ENCODE data around the gene CATSPER3. TPM values are rescaled to one million over a fixed set of nuclear protein-coding genes. Genes with fewer than 3 reads are reported as not detected.

CATSPER3 gene
- total and polyA plus RNA-seq, 2 of the 13 experiments (the other 11 are each of a cell fraction or from before 2014, with no cell fraction given), result 0.33 to 0.37 TPM

- TF ChIP-seq ZFAT (CRISPR knock-in tag; conservative IDR thresholded peaks at IDR 0.05), result no peak
- TF ChIP-seq ZNF501 (CRISPR knock-in tag; IDR thresholded peaks at IDR 0.05), result peak; percentile 66; the same call in 1 of the 2 replicates
- no peak for TF ChIP-seq IRX3 (CRISPR knock-in tag; IDR thresholded peaks at IDR 0.05; ENCODE audit: borderline replicate concordance, low read depth)
- no peak for TF ChIP-seq KLF15 (CRISPR knock-in tag; IDR thresholded peaks at IDR 0.05; ENCODE audit: borderline replicate concordance)
- TF ChIP-seq ZFX (CRISPR knock-in tag; IDR thresholded peaks at IDR 0.05; ENCODE audit: low read depth), result peak; percentile 85
- no peak for TF ChIP-seq ZMYM4 (CRISPR knock-in tag; IDR thresholded peaks at IDR 0.05)
- no peak for TF ChIP-seq REL (CRISPR knock-in tag; conservative IDR thresholded peaks at IDR 0.05)
- TF ChIP-seq YEATS4 (CRISPR knock-in tag; IDR thresholded peaks at IDR 0.05; ENCODE audit: borderline replicate concordance), result peak; percentile 26; the same call in 1 of the 2 replicates
- peak; percentile 91 for TF ChIP-seq ZSCAN25 (CRISPR knock-in tag; IDR thresholded peaks at IDR 0.05)
- no peak for TF ChIP-seq NFE2L1 (CRISPR knock-in tag; IDR thresholded peaks at IDR 0.05; ENCODE audit: borderline replicate concordance)
- TF ChIP-seq ZFYVE20 (CRISPR knock-in tag; IDR thresholded peaks at IDR 0.05; ENCODE audit: borderline replicate concordance, low read depth), result no peak
- no peak for TF ChIP-seq EED (CRISPR knock-in tag; IDR thresholded peaks at IDR 0.05)
- TF ChIP-seq ZNF430 (CRISPR knock-in tag; IDR thresholded peaks at IDR 0.05), result no peak; the same call in 1 of the 2 replicates
- no peak for TF ChIP-seq ZNF660 (CRISPR knock-in tag; IDR thresholded peaks at IDR 0.05; ENCODE audit: borderline replicate concordance, low read depth)
- no peak for TF ChIP-seq ELF3 (CRISPR knock-in tag; IDR thresholded peaks at IDR 0.05)
- TF ChIP-seq ZNF143 (CRISPR knock-in tag; IDR thresholded peaks at IDR 0.05), result no peak
- TF ChIP-seq ZBTB2 (CRISPR knock-in tag; IDR thresholded peaks at IDR 0.05; ENCODE audit: low read depth), result 0 out of 2 replicates have a peak, but pooled peaks have one; percentile 52
- no peak for TF ChIP-seq ZNF772 (CRISPR knock-in tag; IDR thresholded peaks at IDR 0.05)
- TF ChIP-seq ZNF101 (CRISPR knock-in tag; IDR thresholded peaks at IDR 0.05; ENCODE audit: borderline replicate concordance, low read depth), result no peak
- TF ChIP-seq THAP9 (CRISPR knock-in tag; IDR thresholded peaks at IDR 0.05; ENCODE audit: borderline replicate concordance), result peak; percentile 40; the same call in 1 of the 2 replicates
- peak; percentile 51; the same call in 1 of the 2 replicates for TF ChIP-seq EEA1 (CRISPR knock-in tag; IDR thresholded peaks at IDR 0.05; ENCODE audit: borderline replicate concordance)
- no peak; the same call in 1 of the 2 replicates for TF ChIP-seq KDM5B (CRISPR knock-in tag; IDR thresholded peaks at IDR 0.05; ENCODE audit: borderline replicate concordance)
- no peak for TF ChIP-seq TBP (CRISPR knock-in tag; IDR thresholded peaks at IDR 0.05)
- TF ChIP-seq ZMAT3 (CRISPR knock-in tag; conservative IDR thresholded peaks at IDR 0.05), result 0 out of 2 replicates have a peak, but pooled peaks have one; percentile 30
- TF ChIP-seq TEAD2 (CRISPR knock-in tag; IDR thresholded peaks at IDR 0.05), result no peak
Measured at GRCh38 chr5:135034236-135034962, 66.7 kb downstream of the CATSPER3 start (continued).
